Stimulated activated CD8-positive, alpha-beta memory T cell treated with anti-CD3 and anti-CD28 coated beads, Interleukin-7, amount 100 ng/mL, for 4 hours (primary cell): ENCODE results near the gene NFE2L3.
"Not testable (repeated sequence)": the region's sequence is repeated elsewhere in the genome, so short reads cannot be mapped to it uniquely, and the experiment has no call there.

Source experiments
- DNase-seq, 2 donors: peaks; one replicate each; pipeline ENCODE4 v3.0.0-alpha.2; 2020; ENCODE audit warnings: low read depth in 2 of 2

The NFE2L3 gene

GRCh38 chr7:26186364-26187311 is 34.6 kb downstream of the NFE2L3 start:
- DNase-seq: no peak

- DNase-seq: no peak
Observed at GRCh38 chr7:26187380-26188205, 35.6 kb downstream of the NFE2L3 start.

- no peak for DNase-seq
Observed at GRCh38 chr7:26188206-26188956, 36.4 kb downstream of the NFE2L3 start.

- DNase-seq: no peak
Observed at GRCh38 chr7:26188957-26189541, 37.1 kb downstream of the NFE2L3 start.

- no peak for DNase-seq
Observed at GRCh38 chr7:26189697-26190096, 37.7 kb downstream of the NFE2L3 start.

- DNase-seq: no peak
Observed at GRCh38 chr7:26190417-26190869, 38.4 kb downstream of the NFE2L3 start.

GRCh38 chr7:26191233-26191973 is 39.4 kb downstream of the NFE2L3 start:
- DNase-seq: no peak

- no peak for DNase-seq
Observed at GRCh38 chr7:26191974-26192479, 40.0 kb downstream of the NFE2L3 start.

GRCh38 chr7:26192485-26193087 is 40.6 kb downstream of the NFE2L3 start:
- no peak for DNase-seq

GRCh38 chr7:26193432-26194207 is 41.6 kb downstream of the NFE2L3 start:
- DNase-seq: no peak

- not testable (repeated sequence) for DNase-seq
Observed at GRCh38 chr7:26194764-26195163, 42.8 kb downstream of the NFE2L3 start.

- DNase-seq: no peak
Observed at GRCh38 chr7:26195182-26195581, 43.2 kb downstream of the NFE2L3 start.

- DNase-seq: no peak
Observed at GRCh38 chr7:26195867-26196657, 44.1 kb downstream of the NFE2L3 start.

- DNase-seq: no peak
Observed at GRCh38 chr7:26197153-26198115, 45.4 kb downstream of the NFE2L3 start.

- no peak for DNase-seq
Observed at GRCh38 chr7:26198133-26198780, 46.3 kb downstream of the NFE2L3 start.

GRCh38 chr7:26198781-26199169 is 46.8 kb downstream of the NFE2L3 start:
- no peak for DNase-seq
